Uterus (tissue), 2 donors: ENCODE data around the gene FHAD1.

ENCODE experiments used
- POLR2A ChIP-seq, 2 donors: fragments of 450-650 bp; IDR thresholded peaks; one replicate each; pipeline ENCODE4 v1.6.1; 2016; ENCODE audit warnings: antibody characterized with exemption in 2 of 2, mild to moderate bottlenecking in 1 of 2, moderate library complexity in 1 of 2
- TF ChIP-seq, protein P1 (sequence below), 4 experiments: fragments of 200-600 bp in 2 of 4; fragments of 450-650 bp in 2 of 4; sonication (generic) in 2 of 4; IDR thresholded peaks; one replicate each; pipeline ENCODE4 v1.5.1; 2016 to 2019; ENCODE audit warnings: antibody characterized with exemption in 4 of 4, mild to moderate bottlenecking in 2 of 4, moderate library complexity in 1 of 4

DNA sequence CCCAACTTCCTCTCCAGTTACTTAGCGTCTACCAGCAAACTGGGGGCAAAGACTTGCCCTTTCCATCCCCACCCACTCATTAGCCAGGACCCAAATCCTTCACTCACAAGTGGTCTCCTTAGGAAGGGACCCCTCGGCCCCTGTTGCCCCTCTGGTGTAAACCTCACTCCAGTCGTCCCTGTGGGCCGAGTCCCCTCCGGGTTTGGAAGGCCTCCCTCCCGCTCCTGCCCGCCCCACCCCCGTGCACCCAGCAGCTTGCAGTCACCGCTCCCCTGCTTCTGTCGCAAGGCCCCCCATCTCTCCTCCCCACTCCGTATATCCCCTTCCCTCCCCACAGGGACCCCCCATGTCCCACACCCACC is 163.8 kb downstream of the FHAD1 start:
- TF ChIP-seq, protein P1, sequence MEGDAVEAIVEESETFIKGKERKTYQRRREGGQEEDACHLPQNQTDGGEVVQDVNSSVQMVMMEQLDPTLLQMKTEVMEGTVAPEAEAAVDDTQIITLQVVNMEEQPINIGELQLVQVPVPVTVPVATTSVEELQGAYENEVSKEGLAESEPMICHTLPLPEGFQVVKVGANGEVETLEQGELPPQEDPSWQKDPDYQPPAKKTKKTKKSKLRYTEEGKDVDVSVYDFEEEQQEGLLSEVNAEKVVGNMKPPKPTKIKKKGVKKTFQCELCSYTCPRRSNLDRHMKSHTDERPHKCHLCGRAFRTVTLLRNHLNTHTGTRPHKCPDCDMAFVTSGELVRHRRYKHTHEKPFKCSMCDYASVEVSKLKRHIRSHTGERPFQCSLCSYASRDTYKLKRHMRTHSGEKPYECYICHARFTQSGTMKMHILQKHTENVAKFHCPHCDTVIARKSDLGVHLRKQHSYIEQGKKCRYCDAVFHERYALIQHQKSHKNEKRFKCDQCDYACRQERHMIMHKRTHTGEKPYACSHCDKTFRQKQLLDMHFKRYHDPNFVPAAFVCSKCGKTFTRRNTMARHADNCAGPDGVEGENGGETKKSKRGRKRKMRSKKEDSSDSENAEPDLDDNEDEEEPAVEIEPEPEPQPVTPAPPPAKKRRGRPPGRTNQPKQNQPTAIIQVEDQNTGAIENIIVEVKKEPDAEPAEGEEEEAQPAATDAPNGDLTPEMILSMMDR (IDR thresholded peaks at IDR 0.05) = no peak
- TF ChIP-seq POLR2A (IDR thresholded peaks at IDR 0.05) = no peak
